ENCODE measurements around the gene MED29.

Gene MED29, protein sequence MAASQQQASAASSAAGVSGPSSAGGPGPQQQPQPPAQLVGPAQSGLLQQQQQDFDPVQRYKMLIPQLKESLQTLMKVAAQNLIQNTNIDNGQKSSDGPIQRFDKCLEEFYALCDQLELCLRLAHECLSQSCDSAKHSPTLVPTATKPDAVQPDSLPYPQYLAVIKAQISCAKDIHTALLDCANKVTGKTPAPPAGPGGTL

DNA sequence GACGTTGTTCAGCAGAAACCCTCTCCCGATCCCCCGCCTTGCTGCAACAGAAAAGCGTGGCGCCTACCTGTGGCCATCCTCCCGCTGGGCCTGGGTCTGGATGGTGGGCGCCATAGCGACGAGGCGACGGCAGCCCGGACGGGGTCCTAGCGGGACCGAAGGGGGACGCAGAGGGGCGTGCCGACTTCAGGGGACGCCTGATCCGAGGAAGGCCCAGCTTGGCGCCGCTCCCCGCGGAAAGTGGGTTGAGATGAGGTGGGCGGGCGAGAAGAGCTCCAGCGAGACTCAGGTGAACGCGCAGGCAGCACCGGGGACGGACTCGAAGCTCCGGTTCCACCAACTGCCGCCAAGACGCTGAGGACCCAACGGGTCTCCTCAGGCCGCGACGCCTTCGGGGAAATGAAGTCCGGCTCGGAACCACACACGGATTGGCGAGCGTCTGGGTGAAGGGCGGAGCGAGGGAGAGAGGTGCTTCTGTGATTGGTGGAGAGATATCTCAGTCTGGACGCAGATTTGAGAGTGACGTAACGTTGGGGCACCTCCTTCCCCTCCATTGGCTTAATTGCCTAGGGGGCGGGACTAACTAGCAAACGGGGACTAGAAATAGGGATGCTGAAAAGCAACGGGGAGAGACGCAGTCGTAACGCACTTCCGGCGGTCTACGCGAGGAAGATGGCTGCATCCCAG, at the start of gene MED29, which contains the start of gene PAF1:
TSS of gene MED29 (plus strand) at position 628 of the 687 bp plus-strand sequence. CDS start at position 673, 45 bp downstream.
TSS of gene PAF1 (minus strand) at position 356 of the 687 bp plus-strand sequence. CDS start at position 114, 242 bp downstream.
- Histone ChIP-seq H3K79me2 (ENCODE audit: control insufficient read depth, insufficient read depth, low read length, unreplicated experiment) (peaks cover 15% of the 10 kb centered on the region), H3K27ac (ENCODE audit: low read depth, low read length) (peak within 1 kb of the TSS; percentile 81), H3K27me3 (ENCODE audit: insufficient read depth, low read length) (no peaks in the 10 kb centered on the region), H3K4me1 (ENCODE audit: control insufficient read depth, insufficient read depth, low read length, unreplicated experiment) (peaks cover 5% of the 10 kb centered on the region), H2AFZ (ENCODE audit: low read length, unreplicated experiment) (peak within 1 kb of the TSS; percentile 64), H3K4me3 (ENCODE audit: low read depth, low read length) (peak within 1 kb of the TSS; percentile 99), H3K36me3 (ENCODE audit: insufficient read depth, low read length) (peaks cover 3% of the 10 kb centered on the region; the same call in 1 of the 2 replicates)

DNA sequence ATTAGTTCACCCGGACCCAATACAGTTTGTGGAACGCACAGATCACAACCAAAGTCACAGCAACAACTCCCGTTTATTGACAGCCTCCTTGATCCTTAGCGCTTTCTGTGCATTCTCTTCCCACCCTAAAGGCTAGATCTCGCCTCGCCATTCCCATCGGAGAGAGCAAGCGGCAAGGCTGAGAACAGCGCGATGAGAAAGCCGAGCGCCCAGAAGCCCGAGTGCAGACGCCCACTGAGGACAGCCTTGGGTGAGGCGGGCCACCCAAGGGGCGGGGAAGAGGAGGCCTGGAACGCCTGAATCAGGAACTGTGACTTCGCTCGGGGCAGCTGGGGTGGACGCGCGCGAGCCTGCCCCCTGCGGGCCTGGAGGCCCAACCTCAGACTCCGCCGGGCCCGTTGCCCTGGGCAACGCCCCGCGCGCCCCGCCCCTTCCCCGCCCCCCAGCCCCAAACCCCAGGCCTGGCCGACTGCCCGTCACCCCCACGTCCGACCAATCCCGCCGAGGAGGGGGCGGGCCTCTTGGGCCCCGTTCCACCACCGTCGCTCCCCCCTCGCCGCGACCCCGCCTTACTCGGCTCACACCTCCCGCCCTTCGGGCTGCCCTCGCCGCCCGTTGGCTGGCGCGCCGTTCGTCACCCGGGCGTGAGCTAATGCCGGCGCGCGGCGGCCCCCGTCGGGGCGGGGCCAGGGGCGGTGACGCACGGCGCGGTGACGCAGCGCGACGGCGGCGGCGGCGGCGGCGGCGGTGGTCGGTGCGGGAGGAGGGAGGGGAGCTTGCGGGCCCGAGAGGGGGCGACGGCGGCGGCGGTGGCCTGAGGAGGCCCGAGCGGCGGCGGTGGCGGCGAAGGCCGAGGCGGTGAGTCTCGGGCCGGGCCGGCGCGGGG, 49.2 kb upstream of the MED29 start, which contains the start of gene SAMD4B:
TSS of gene SAMD4B (plus strand) at position 703 of the 886 bp plus-strand sequence. CDS start 14,473 bp downstream, outside the sequence.
- Histone ChIP-seq H3K4me3 (ENCODE audit: low read depth, low read length) (peak within 1 kb of the TSS; percentile 100), H3K79me2 (ENCODE audit: control insufficient read depth, insufficient read depth, low read length, unreplicated experiment) (peaks cover 40% of the 10 kb centered on the region), H3K27me3 (ENCODE audit: insufficient read depth, low read length) (no peaks in the 10 kb centered on the region), H3K4me1 (ENCODE audit: control insufficient read depth, insufficient read depth, low read length, unreplicated experiment) (peaks cover 16% of the 10 kb centered on the region), H3K27ac (ENCODE audit: low read depth, low read length) (peak within 1 kb of the TSS; percentile 58), H2AFZ (ENCODE audit: low read length, unreplicated experiment) (peak within 1 kb of the TSS; percentile 77), H3K36me3 (ENCODE audit: insufficient read depth, low read length) (peaks cover 6% of the 10 kb centered on the region; the same call in 1 of the 2 replicates)

DNA sequence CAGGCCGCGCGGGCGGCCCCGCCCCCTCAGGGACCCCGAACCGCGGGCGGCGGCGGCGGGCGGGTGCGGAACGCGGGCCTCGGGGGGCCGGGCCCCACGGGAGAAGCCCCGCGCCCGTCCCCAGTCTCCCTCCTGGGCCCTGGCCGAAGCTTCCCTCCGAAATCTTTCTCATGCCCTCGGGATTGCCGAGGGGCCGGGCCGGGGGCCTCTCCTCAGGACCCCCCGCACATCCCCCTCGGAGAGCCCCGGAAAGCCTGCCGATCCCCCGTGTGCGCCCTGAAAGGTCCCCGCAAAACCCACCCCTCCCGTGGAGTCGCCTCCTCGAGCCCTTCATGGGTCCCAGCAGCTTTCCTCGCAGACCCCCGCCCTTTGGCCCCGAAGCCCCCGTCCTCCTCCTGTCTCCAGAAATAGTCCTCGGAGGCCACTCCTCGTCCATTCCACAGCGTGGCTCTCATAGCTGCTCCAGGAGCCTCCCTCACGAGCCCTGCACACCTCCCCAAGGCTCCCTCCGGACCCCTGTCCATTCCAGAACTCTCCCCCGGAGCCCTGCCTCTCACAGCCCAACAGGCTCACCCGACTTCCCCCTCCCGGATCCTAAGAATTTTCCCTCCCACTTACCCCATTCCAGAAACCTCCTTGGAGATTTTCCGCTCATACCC, 48.4 kb upstream of the MED29 start:
- Histone ChIP-seq H2AFZ (ENCODE audit: low read length, unreplicated experiment) (peak overlapping the region; percentile 14), H3K27ac (ENCODE audit: low read depth, low read length) (peak overlapping the region; percentile 26; the same call in 1 of the 2 replicates), H3K27me3 (ENCODE audit: insufficient read depth, low read length) (no peaks in the 10 kb centered on the region), H3K36me3 (ENCODE audit: insufficient read depth, low read length) (peaks cover 6% of the 10 kb centered on the region; the same call in 1 of the 2 replicates), H3K4me1 (ENCODE audit: control insufficient read depth, insufficient read depth, low read length, unreplicated experiment) (peaks cover 25% of the 10 kb centered on the region), H3K79me2 (ENCODE audit: control insufficient read depth, insufficient read depth, low read length, unreplicated experiment) (peaks cover 40% of the 10 kb centered on the region), H3K4me3 (ENCODE audit: low read depth, low read length) (peak overlapping the region; percentile 91)

DNA sequence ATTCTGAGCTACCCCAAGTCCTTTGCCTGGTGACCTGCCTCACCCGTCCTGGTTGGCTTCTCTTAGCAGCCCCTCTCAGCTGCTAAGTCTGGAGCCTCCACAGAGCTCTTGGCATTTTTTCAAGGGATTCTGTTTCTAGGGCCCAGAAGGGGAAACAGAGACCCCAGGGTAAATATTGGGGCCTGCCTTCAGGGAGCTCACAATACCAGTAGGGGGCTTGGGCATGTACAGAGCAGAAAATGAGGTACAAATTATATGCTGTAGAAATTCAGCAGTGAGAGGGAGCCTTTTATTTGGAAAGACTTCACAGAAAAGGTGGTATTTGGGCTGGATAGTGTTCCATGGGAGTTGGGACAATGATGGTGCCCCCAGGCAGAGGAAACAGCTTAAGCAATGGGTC, 45.2 kb upstream of the MED29 start:
- peaks cover 6% of the 10 kb centered on the region; the same call in 1 of the 2 replicates for H3K36me3 ChIP-seq (ENCODE audit: insufficient read depth, low read length)
- no peak overlapping the region for H3K4me3 ChIP-seq (ENCODE audit: low read depth, low read length)
- H2AFZ ChIP-seq (ENCODE audit: low read length, unreplicated experiment): no peak overlapping the region
- H3K27me3 ChIP-seq (ENCODE audit: insufficient read depth, low read length): no peaks in the 10 kb centered on the region
- H3K27ac ChIP-seq (ENCODE audit: low read depth, low read length): no peak overlapping the region
- H3K79me2 ChIP-seq (ENCODE audit: control insufficient read depth, insufficient read depth, low read length, unreplicated experiment): peaks cover 48% of the 10 kb centered on the region
- peaks cover 28% of the 10 kb centered on the region for H3K4me1 ChIP-seq (ENCODE audit: control insufficient read depth, insufficient read depth, low read length, unreplicated experiment)

DNA sequence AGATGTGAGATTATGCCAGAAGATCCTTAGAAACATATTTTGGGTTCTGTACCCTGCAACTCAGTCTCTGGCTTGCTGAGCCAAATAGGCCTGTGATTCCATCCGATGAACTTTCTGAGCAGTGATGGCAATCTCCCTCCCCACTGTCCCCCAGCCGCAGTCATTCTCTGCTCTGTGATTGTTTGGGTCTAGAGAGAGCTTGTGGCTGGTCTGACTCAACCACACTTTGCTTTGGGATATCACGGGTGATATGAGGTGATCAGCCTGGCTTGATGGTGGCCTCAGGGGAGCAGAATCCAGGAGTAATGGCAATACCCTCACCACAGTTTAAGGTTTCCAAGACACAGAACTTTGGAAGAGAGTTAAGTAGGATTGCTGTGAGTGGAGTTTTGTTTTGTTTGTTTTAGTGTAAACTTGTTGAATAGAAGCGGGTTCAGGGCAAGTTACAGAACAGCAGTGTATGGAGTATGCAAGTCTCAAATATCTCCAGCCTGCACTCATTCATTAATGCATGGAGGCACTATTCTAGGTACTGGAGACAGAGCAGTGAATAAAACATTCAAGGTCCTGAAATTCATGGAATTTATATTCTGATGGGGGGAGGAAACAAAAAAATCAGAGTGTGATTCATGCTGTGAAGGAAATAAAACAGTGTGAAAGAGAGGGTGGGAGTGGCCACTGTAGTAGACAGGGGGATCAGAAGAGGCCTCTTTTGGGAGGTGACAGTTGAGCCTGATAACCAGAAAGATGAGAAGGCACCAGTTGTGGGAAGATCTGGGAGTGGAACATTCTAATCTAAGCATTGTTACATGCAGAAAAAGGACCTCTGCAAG, 43.6 kb upstream of the MED29 start:
- Histone ChIP-seq H3K4me3 (ENCODE audit: low read depth, low read length) (no peak overlapping the region), H3K27ac (ENCODE audit: low read depth, low read length) (no peak overlapping the region), H2AFZ (ENCODE audit: low read length, unreplicated experiment) (no peak overlapping the region), H3K79me2 (ENCODE audit: control insufficient read depth, insufficient read depth, low read length, unreplicated experiment) (peaks cover 53% of the 10 kb centered on the region), H3K4me1 (ENCODE audit: control insufficient read depth, insufficient read depth, low read length, unreplicated experiment) (peaks cover 33% of the 10 kb centered on the region), H3K27me3 (ENCODE audit: insufficient read depth, low read length) (no peaks in the 10 kb centered on the region), H3K36me3 (ENCODE audit: insufficient read depth, low read length) (peaks cover 9% of the 10 kb centered on the region; the same call in 1 of the 2 replicates)

DNA sequence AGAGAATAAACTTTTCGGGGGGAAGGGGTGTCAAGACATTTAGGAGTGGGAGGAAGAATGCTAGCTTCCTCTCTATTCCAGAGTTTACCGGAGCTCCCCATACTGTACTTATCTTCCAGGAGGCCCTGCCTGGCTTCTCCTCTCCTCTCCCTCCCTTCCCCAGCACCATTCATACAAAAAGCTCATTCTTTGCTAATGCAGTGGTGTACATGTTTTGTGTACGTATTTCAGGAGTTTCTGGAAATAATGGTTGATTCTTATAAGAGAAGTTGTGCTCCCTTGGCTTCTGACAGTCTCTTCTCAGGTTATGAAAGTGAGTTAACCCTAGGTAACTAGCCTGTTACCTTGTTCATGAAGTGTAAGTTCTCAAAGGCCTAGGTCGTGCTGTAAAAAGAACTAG, 41.9 kb upstream of the MED29 start:
- no peaks in the 10 kb centered on the region for H3K27me3 ChIP-seq (ENCODE audit: insufficient read depth, low read length)
- H2AFZ ChIP-seq (ENCODE audit: low read length, unreplicated experiment): no peak overlapping the region
- H3K79me2 ChIP-seq (ENCODE audit: control insufficient read depth, insufficient read depth, low read length, unreplicated experiment): peaks cover 35% of the 10 kb centered on the region
- H3K4me1 ChIP-seq (ENCODE audit: control insufficient read depth, insufficient read depth, low read length, unreplicated experiment): peaks cover 24% of the 10 kb centered on the region
- H3K36me3 ChIP-seq (ENCODE audit: insufficient read depth, low read length): peaks cover 9% of the 10 kb centered on the region; the same call in 1 of the 2 replicates
- no peak overlapping the region for H3K27ac ChIP-seq (ENCODE audit: low read depth, low read length)
- no peak overlapping the region for H3K4me3 ChIP-seq (ENCODE audit: low read depth, low read length)

DNA sequence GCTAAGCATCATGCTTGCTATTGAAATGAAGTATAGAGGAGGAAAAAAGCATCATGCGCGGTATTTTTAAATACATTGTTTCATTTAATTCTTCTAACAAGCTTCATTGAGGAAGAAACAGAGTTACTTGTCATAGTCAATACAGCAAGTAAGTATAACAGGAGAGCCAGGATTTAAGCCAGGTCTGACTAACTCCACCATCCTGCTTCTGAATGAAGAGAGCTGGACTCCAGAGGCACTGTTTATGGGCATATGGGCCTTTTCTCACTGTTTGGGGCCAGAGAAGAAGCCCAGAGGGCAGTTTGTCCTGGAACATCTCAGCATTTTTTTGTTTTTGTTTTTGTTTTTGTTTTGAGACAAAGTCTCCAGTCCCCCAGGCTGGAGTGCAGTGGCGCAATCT, 41.0 kb upstream of the MED29 start:
- H3K4me1 ChIP-seq (ENCODE audit: control insufficient read depth, insufficient read depth, low read length, unreplicated experiment): peaks cover 20% of the 10 kb centered on the region
- no peaks in the 10 kb centered on the region for H3K27me3 ChIP-seq (ENCODE audit: insufficient read depth, low read length)
- no peak overlapping the region for H3K4me3 ChIP-seq (ENCODE audit: low read depth, low read length)
- H3K36me3 ChIP-seq (ENCODE audit: insufficient read depth, low read length): peaks cover 9% of the 10 kb centered on the region; the same call in 1 of the 2 replicates
- H3K79me2 ChIP-seq (ENCODE audit: control insufficient read depth, insufficient read depth, low read length, unreplicated experiment): peaks cover 28% of the 10 kb centered on the region
- no peak overlapping the region for H2AFZ ChIP-seq (ENCODE audit: low read length, unreplicated experiment)
- H3K27ac ChIP-seq (ENCODE audit: low read depth, low read length): no peak overlapping the region

DNA sequence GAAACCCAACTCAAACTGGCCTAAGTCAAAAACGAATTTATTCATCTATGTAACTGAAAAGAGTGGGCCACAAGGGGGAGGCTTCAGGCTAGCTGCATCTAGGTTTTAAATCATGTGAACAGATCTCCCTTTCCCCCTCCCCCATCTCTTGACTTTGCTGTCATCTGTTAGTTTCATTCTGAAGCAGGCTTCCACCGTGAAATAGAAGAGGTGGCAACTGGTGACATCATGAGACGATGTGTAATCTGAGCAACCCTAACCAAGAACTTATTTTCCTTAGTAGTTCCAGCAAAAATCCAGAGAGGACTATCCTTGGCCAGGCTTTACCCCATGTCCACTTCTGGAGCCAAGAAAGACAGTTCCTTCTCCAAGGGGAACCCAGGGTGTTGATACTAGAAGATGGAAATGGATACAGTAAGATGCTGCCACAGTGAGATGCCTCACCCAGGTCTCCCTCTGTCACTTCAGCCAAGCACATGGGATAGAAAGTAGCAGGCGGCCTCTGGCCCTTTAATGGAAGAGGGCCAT, 39.6 kb upstream of the MED29 start:
- no peak overlapping the region for H3K27ac ChIP-seq (ENCODE audit: low read depth, low read length)
- H3K4me3 ChIP-seq (ENCODE audit: low read depth, low read length): no peak overlapping the region
- peaks cover 4% of the 10 kb centered on the region; the same call in 1 of the 2 replicates for H3K36me3 ChIP-seq (ENCODE audit: insufficient read depth, low read length)
- H3K4me1 ChIP-seq (ENCODE audit: control insufficient read depth, insufficient read depth, low read length, unreplicated experiment): peaks cover 18% of the 10 kb centered on the region
- peaks cover 13% of the 10 kb centered on the region for H3K79me2 ChIP-seq (ENCODE audit: control insufficient read depth, insufficient read depth, low read length, unreplicated experiment)
- no peaks in the 10 kb centered on the region for H3K27me3 ChIP-seq (ENCODE audit: insufficient read depth, low read length)
- no peak overlapping the region for H2AFZ ChIP-seq (ENCODE audit: low read length, unreplicated experiment)

All from ACC112 (cell line).